ENCODE data around the gene KMT2D. TPM values are rescaled to one million over a fixed set of nuclear protein-coding genes. Genes with fewer than 3 reads are reported as not detected.

KMT2D gene
- total and polyA plus RNA-seq, 2 of the 8 experiments (the other 6 are each of a cell fraction or from before 2014, with no cell fraction given): 9.1 to 86.3 TPM

GRCh38 chr12:49094160-49094974 lies 33.8 kb upstream of the KMT2D start, which contains the start of gene DHH:
Gene DHH (minus strand): TSS chr12:49094801. CDS start chr12:49094512, 289 bp downstream.
- Histone ChIP-seq H3K36me3 (ENCODE audit: control insufficient read depth in 2 of 4, insufficient read depth in 4 of 4, low read length in 3 of 4) (peaks cover 2 to 10% (median 4%) of the 10 kb centered on the region in 4 experiments; a peak in 4 of 8 replicates), H4K91ac (replicated peaks; ENCODE audit: insufficient read length, low read length) (no peak within 1 kb of the TSS), H3K23ac (ENCODE audit: insufficient read length) (no peak within 1 kb of the TSS), H3K4me2 (ENCODE audit: insufficient read depth in 1 of 2, low read depth in 2 of 2, low read length in 2 of 2) (peak within 1 kb of the TSS; percentile 71 to 89), H3K56ac (replicated peaks; ENCODE audit: insufficient read length, low read depth, low read length) (no peak within 1 kb of the TSS), H3K4me1 (replicated peaks in 1 of 4; ENCODE audit: control insufficient read depth in 3 of 4, insufficient read depth in 4 of 4, low read length in 3 of 4) (peaks cover 0 to 38% (median 18%) of the 10 kb centered on the region in 4 experiments; a peak in 5 of 7 replicates), H3K9ac (replicated peaks in 1 of 4; ENCODE audit: extremely low read depth in 1 of 4, low read depth in 3 of 4, low read length in 3 of 4) (no peak within 1 kb of the TSS; a peak in 1 of 7 replicates), H3K27ac (ENCODE audit: low read depth, low read length) (no peak within 1 kb of the TSS), H2AFZ (ENCODE audit: low read length) (no peak within 1 kb of the TSS), H3K23me2 (ENCODE audit: low read depth, low read length) (peaks cover 10% of the 10 kb centered on the region), H2BK20ac (ENCODE audit: low read length) (no peak within 1 kb of the TSS), H3K4ac (replicated peaks; ENCODE audit: insufficient read length, low read depth, low read length) (no peak within 1 kb of the TSS), H2AK5ac (ENCODE audit: low read depth, low read length) (no peak within 1 kb of the TSS), H3K9me3 (ENCODE audit: insufficient read depth in 2 of 2, low read depth in 1 of 2, low read length in 1 of 2) (no peaks in the 10 kb centered on the region; a peak in 1 of 4 replicates), H3K79me1 (ENCODE audit: low read depth, low read length) (no peaks in the 10 kb centered on the region), H2BK5ac (ENCODE audit: low read depth, low read length) (no peak within 1 kb of the TSS), H3K79me2 (ENCODE audit: control insufficient read depth in 1 of 2, insufficient read depth in 2 of 2, low read length in 2 of 2) (no peaks in the 10 kb centered on the region), H4K8ac (ENCODE audit: extremely low read depth, insufficient read depth, low read length) (no peak within 1 kb of the TSS), H4K20me1 (replicated peaks in 1 of 2; ENCODE audit: control insufficient read depth in 1 of 2, insufficient read depth in 2 of 2, low read length in 2 of 2) (peaks cover 2 to 5% of the 10 kb centered on the region in 2 experiments), H2BK15ac (ENCODE audit: low read length) (no peak within 1 kb of the TSS), H2BK120ac (replicated peaks; ENCODE audit: low read depth, low read length) (no peak within 1 kb of the TSS), H3K4me3 (ENCODE audit: extremely low read depth in 1 of 4, insufficient read depth in 2 of 4, low read depth in 3 of 4, low read length in 4 of 4) (peak within 1 kb of the TSS; percentile 25 to 54 (median 40); a peak in 7 of 8 replicates), H3K14ac (ENCODE audit: insufficient read length) (no peak within 1 kb of the TSS), H3K18ac (ENCODE audit: extremely low read depth, low read length) (no peak within 1 kb of the TSS), H4K5ac (ENCODE audit: insufficient read length, low read depth, low read length) (no peak within 1 kb of the TSS), H2BK12ac (ENCODE audit: low read depth, low read length) (no peak within 1 kb of the TSS), H3K27me3 (replicated peaks in 1 of 4; ENCODE audit: control insufficient read depth in 3 of 4, extremely low read depth in 1 of 4, insufficient read depth in 3 of 4, low read length in 3 of 4) (peaks cover 44 to 61% (median 60%) of the 10 kb centered on the region in 4 experiments)
- CTCF ChIA-PET (ENCODE audit: partially characterized antibody): interaction anchor here (0.6 to 11.2 kb wide), 16 partner anchors 7 to 279 kb away, joined by 3 to 178 read pairs (median 8); partner anchors contain the start of genes LMBR1L and RHEBL1
- FAIRE-seq (no peak), DNase-seq (ENCODE audit: low read depth in 1 of 2, low spot score in 2 of 2) (peak in 1 of 2 experiments; percentile 82)
- POLR2A ChIA-PET (ENCODE audit: partially characterized antibody): interaction anchor here (0.8 to 6.4 kb wide), 12 partner anchors 9 to 81 kb away, joined by 3 to 66 read pairs (median 6); partner anchors contain the start of genes KMT2D, LMBR1L, RHEBL1 and TUBA1B
- WGBS, 2 experiments (ENCODE audit: extremely low coverage in 1 of 2, insufficient coverage in 1 of 2, insufficient read length in 1 of 2, insufficient replicate concordance in 2 of 2, low coverage in 1 of 2, low lambda C conversion rate in 2 of 2, missing lambda C conversion rate in 1 of 2): 10% methylated on average over 44 of the region's 49 CpGs; no CpG with 5 or more reads in 1 of the 2 experiments
- TF ChIP-seq BACH1 (IDR thresholded peaks at IDR 0.05; ENCODE audit: low read length): no peak
- no peak for TF ChIP-seq RXRA (IDR thresholded peaks at IDR 0.05; ENCODE audit: insufficient read depth, low read depth, low read length)
- TF ChIP-seq SIN3A (conservative IDR thresholded peaks at IDR 0.05 in 1 of 2, IDR thresholded peaks at IDR 0.05 in 1 of 2; ENCODE audit: low read depth in 1 of 2, low read length in 2 of 2): no peak
- TF ChIP-seq SP2 (IDR thresholded peaks at IDR 0.05; ENCODE audit: low read length): no peak
- TF ChIP-seq MAFK (IDR thresholded peaks at IDR 0.05; ENCODE audit: low read depth, low read length): no peak
- TF ChIP-seq CEBPB (IDR thresholded peaks at IDR 0.05; ENCODE audit: low read depth, low read length): no peak
- peak; percentile 86 for TF ChIP-seq EZH2 (IDR thresholded peaks at IDR 0.05; ENCODE audit: low read depth, low read length, severe bottlenecking)
- no peak for TF ChIP-seq JUND (IDR thresholded peaks at IDR 0.05; ENCODE audit: low read length)
- 0 out of 2 replicates have a peak, but pooled peaks have one; percentile 25 for TF ChIP-seq YY1 (IDR thresholded peaks at IDR 0.05; ENCODE audit: low read depth, low read length)
- TF ChIP-seq ZNF274 (IDR thresholded peaks at IDR 0.05; ENCODE audit: borderline replicate concordance, extremely low read depth, low read length): no peak
- TF ChIP-seq KDM5A (IDR thresholded peaks at IDR 0.05; ENCODE audit: low read length): no peak
- TF ChIP-seq NRF1 (IDR thresholded peaks at IDR 0.05; ENCODE audit: low read depth, low read length): no peak

Data from H1 (cell line).